ENCODE measurements around the gene CYP46A1.

GRCh38 chr14:99685596-99685995 is 1.5 kb downstream of the CYP46A1 start:
- TF ChIP-seq CTCF (IDR thresholded peaks at IDR 0.05; ENCODE audit: insufficient read depth, low read length) (no peak), REST (IDR thresholded peaks at IDR 0.05; ENCODE audit: insufficient replicate concordance, low read depth) (no peak), POLR2AphosphoS5 (IDR thresholded peaks at IDR 0.05; ENCODE audit: low read depth) (no peak)
